ENCODE data around the gene SLC16A2. TPM values are rescaled to one million over a fixed set of nuclear protein-coding genes. Genes with fewer than 3 reads are reported as not detected.

The SLC16A2 gene
- total RNA-seq, 6 experiments from 2014 or later = 40.4 to 68.5 (median 48.1) TPM

DNA sequence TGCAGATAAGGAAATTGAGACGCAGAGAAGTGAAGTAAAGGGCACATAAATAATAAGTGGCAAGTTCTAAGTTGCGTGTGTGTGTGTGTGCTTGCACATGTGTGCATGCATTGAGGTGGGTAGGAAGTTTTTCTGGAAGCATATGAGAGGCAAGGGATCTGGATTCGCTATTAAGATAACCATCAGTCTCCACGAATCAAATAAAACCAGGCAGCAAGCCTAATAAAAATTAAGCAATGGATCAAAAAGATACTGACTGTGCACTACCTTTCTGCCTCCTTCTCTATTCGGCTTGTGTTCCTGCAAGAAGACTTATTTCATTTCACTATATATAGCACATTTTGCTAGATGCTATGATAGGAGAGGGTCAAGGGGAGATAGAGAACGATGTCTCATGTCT lies 23.8 kb downstream of the SLC16A2 start:
- H3K27me3 Mint-ChIP-seq (ENCODE audit: insufficient read depth) = no peaks in the 10 kb centered on the region; the same call in 1 of the 2 replicates
- no peak overlapping the region for H3K27ac Mint-ChIP-seq
- H3K36me3 Mint-ChIP-seq (ENCODE audit: low read depth) = peaks cover 5% of the 10 kb centered on the region; the same call in 1 of the 2 replicates
- H3K4me1 Mint-ChIP-seq (ENCODE audit: low read depth) = peaks cover 25% of the 10 kb centered on the region
- H3K4me3 Mint-ChIP-seq = no peak overlapping the region
- TF ChIP-seq, protein P1, sequence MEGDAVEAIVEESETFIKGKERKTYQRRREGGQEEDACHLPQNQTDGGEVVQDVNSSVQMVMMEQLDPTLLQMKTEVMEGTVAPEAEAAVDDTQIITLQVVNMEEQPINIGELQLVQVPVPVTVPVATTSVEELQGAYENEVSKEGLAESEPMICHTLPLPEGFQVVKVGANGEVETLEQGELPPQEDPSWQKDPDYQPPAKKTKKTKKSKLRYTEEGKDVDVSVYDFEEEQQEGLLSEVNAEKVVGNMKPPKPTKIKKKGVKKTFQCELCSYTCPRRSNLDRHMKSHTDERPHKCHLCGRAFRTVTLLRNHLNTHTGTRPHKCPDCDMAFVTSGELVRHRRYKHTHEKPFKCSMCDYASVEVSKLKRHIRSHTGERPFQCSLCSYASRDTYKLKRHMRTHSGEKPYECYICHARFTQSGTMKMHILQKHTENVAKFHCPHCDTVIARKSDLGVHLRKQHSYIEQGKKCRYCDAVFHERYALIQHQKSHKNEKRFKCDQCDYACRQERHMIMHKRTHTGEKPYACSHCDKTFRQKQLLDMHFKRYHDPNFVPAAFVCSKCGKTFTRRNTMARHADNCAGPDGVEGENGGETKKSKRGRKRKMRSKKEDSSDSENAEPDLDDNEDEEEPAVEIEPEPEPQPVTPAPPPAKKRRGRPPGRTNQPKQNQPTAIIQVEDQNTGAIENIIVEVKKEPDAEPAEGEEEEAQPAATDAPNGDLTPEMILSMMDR (IDR thresholded peaks at IDR 0.05) = no peak
- no peaks in the 10 kb centered on the region for H3K9me3 Mint-ChIP-seq
- DNase-seq = no peak

DNA sequence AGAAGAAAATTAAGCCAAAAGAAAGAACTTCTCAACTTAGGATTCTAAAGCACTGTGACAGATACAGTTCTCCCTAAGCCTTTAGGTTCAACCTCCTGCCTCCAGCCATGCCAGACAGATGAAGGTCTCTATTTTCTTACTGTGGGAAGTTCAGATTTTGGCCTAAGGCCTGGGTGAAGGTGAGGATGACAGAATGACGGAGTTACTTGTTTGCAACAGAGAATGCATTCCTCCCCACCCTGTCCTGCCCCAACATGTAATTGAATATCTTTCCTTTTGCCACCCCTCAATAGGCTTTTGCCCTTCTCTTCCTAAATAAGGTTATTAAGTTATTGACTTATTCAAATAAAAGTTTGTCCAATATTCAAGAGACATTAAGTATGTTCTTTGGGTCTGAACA lies 25.6 kb downstream of the SLC16A2 start:
- Mint-ChIP-seq H3K27ac (no peak overlapping the region), H3K4me1 (ENCODE audit: low read depth) (peaks cover 38% of the 10 kb centered on the region)

DNA sequence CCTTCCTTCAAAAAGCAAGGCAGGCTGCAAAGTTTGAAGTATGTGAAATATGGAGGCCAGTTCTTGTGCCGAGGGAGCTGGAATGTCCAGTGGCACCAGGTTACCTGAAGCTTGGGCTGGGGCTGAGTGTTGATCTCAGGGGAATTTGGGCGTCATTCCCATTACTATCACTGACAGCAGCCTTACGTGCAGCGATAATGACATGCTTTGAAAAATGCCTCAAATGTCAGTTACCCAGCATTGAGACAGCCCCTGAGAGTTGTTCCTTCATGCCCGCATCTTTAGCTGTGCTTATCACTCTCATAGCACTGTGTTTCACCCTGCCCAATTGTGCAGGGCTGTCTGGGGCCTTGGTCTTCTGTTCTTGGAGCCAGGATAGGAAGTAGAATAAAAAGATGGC lies 27.4 kb downstream of the SLC16A2 start:
- no peak overlapping the region for H3K4me3 Mint-ChIP-seq
- no peaks in the 10 kb centered on the region; the same call in 1 of the 2 replicates for H3K27me3 Mint-ChIP-seq (ENCODE audit: insufficient read depth)
- peaks cover 43% of the 10 kb centered on the region for H3K4me1 Mint-ChIP-seq (ENCODE audit: low read depth)
- H3K36me3 Mint-ChIP-seq (ENCODE audit: low read depth) = no peaks in the 10 kb centered on the region
- no peak overlapping the region for H3K27ac Mint-ChIP-seq
- H3K9me3 Mint-ChIP-seq = no peaks in the 10 kb centered on the region
- DNase-seq = no peak
- TF ChIP-seq, protein P1 (IDR thresholded peaks at IDR 0.05) = no peak

More for the DNA sequence above, 25.6 kb downstream of the SLC16A2 start:
- TF ChIP-seq, protein P1 (IDR thresholded peaks at IDR 0.05) = no peak
- H3K4me3 Mint-ChIP-seq = no peak overlapping the region
- no peaks in the 10 kb centered on the region for H3K9me3 Mint-ChIP-seq
- no peaks in the 10 kb centered on the region; the same call in 1 of the 2 replicates for H3K27me3 Mint-ChIP-seq (ENCODE audit: insufficient read depth)
- DNase-seq = no peak
- no peaks in the 10 kb centered on the region for H3K36me3 Mint-ChIP-seq (ENCODE audit: low read depth)

- no peak for DNase-seq
These were observed 28.1 kb downstream of the SLC16A2 start for GRCh38 chrX:74449322-74449936.

GRCh38 chrX:74449937-74450330 lies 28.6 kb downstream of the SLC16A2 start:
- peak; percentile 86 for DNase-seq
- TF ChIP-seq, protein P1 (IDR thresholded peaks at IDR 0.05) = no peak
- Mint-ChIP-seq H3K4me1 (ENCODE audit: low read depth) (peaks cover 39% of the 10 kb centered on the region), H3K27me3 (ENCODE audit: insufficient read depth) (no peaks in the 10 kb centered on the region; the same call in 1 of the 2 replicates), H3K9me3 (no peaks in the 10 kb centered on the region), H3K36me3 (ENCODE audit: low read depth) (no peaks in the 10 kb centered on the region), H3K4me3 (peak overlapping the region; percentile 51; the same call in 1 of the 2 replicates), H3K27ac (peak overlapping the region; percentile 92)

More at GRCh38 chrX:74449322-74449936, 28.1 kb downstream of the SLC16A2 start:
- no peaks in the 10 kb centered on the region for H3K36me3 Mint-ChIP-seq (ENCODE audit: low read depth)
- TF ChIP-seq, protein P1 (IDR thresholded peaks at IDR 0.05) = no peak
- peak overlapping the region; percentile 51; the same call in 1 of the 2 replicates for H3K4me3 Mint-ChIP-seq
- H3K9me3 Mint-ChIP-seq = no peaks in the 10 kb centered on the region
- H3K4me1 Mint-ChIP-seq (ENCODE audit: low read depth) = peaks cover 39% of the 10 kb centered on the region
- peak overlapping the region; percentile 92 for H3K27ac Mint-ChIP-seq
- H3K27me3 Mint-ChIP-seq (ENCODE audit: insufficient read depth) = no peaks in the 10 kb centered on the region; the same call in 1 of the 2 replicates
